ENCODE results near the gene ZNF428.

DNA sequence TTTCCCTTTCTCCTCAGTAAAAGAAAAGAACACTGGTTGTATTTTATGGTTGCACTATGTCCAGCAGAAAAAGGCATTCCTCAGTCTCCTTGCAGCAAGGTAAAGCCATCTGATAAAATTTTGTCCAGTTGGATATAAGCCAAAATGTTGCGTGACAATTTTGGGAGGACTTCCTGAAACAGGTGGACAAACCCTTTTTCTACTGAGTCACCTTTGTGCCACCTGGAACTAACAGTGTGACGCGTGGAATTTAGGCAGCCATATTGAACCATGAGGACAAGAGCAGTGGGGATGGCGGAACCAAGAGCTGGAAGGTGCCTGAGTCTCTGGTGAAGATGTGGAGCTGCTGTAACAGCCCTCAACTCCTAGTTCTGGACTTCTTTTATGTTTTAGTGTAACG, 12.1 kb upstream of the ZNF428 start:
- TF ChIP-seq, protein P1, sequence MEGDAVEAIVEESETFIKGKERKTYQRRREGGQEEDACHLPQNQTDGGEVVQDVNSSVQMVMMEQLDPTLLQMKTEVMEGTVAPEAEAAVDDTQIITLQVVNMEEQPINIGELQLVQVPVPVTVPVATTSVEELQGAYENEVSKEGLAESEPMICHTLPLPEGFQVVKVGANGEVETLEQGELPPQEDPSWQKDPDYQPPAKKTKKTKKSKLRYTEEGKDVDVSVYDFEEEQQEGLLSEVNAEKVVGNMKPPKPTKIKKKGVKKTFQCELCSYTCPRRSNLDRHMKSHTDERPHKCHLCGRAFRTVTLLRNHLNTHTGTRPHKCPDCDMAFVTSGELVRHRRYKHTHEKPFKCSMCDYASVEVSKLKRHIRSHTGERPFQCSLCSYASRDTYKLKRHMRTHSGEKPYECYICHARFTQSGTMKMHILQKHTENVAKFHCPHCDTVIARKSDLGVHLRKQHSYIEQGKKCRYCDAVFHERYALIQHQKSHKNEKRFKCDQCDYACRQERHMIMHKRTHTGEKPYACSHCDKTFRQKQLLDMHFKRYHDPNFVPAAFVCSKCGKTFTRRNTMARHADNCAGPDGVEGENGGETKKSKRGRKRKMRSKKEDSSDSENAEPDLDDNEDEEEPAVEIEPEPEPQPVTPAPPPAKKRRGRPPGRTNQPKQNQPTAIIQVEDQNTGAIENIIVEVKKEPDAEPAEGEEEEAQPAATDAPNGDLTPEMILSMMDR (IDR thresholded peaks at IDR 0.05) = no peak
- no peak for TF ChIP-seq POLR2A (IDR thresholded peaks at IDR 0.05)
- no peak for TF ChIP-seq POLR2AphosphoS5 (IDR thresholded peaks at IDR 0.05)

Measured in transverse colon (tissue), 4 donors.